Gastrocnemius medialis (tissue), 4 donors: Measurements from ENCODE around the gene SORT1. TPM values are rescaled to one million over a fixed set of nuclear protein-coding genes. Genes with fewer than 3 reads are reported as not detected.
"Not testable (repeated sequence)": the region's sequence is repeated elsewhere in the genome, so short reads cannot be mapped to it uniquely, and the experiment has no call there.

Source experiments
- ATAC-seq, 2 donors: fragments of 150-250 bp; one replicate each; pipeline ENCODE4 v1.9.1; 2016
- DNase-seq, 2 donors: peaks; one replicate each; pipeline ENCODE4 v3.0.0-alpha.2; 2019
- H3K27ac ChIP-seq, 4 donors: fragments of 200-600 bp; sonication (generic); 1 replicate in 1 of 4; 2 replicates in 3 of 4; pipeline ENCODE4 v1.5.1; 2016 to 2018; ENCODE audit warnings: mild to moderate bottlenecking in 2 of 4, moderate library complexity in 1 of 4
- H3K27me3 ChIP-seq, 3 donors: fragments of 200-600 bp; sonication (generic) in 2 of 3; 1 replicate in 1 of 3; 2 replicates in 2 of 3; pipeline versions ENCODE4 v1.5.1 to v1.6.0; 2016 to 2019; ENCODE audit warnings: mild to moderate bottlenecking in 1 of 3, moderate library complexity in 1 of 3
- H3K36me3 ChIP-seq, 2 donors: fragments of 200-600 bp; sonication (generic) in 1 of 2; one replicate each; pipeline ENCODE4 v1.5.1; 2017 to 2018
- H3K4me1 ChIP-seq, 2 donors: fragments of 200-600 bp; sonication (generic) in 1 of 2; one replicate each; pipeline ENCODE4 v1.5.1; 2016 to 2017; ENCODE audit warnings: mild to moderate bottlenecking in 2 of 2
- H3K4me3 ChIP-seq, 4 donors: fragments of 200-600 bp; sonication (generic) in 3 of 4; 1 replicate in 1 of 4; 2 replicates in 3 of 4; pipeline ENCODE4 v1.5.1; 2016 to 2019; ENCODE audit warnings: mild to moderate bottlenecking in 2 of 4
- H3K9me3 ChIP-seq, 3 donors: fragments of 200-600 bp; sonication (generic) in 2 of 3; 1 replicate in 1 of 3; 2 replicates in 2 of 3; pipeline ENCODE4 v1.5.1; 2016 to 2019
- POLR2A ChIP-seq, 2 donors: fragments of 450-650 bp; IDR thresholded peaks; one replicate each; pipeline ENCODE4 v1.6.1; 2017; ENCODE audit warnings: antibody characterized with exemption in 2 of 2, mild to moderate bottlenecking in 2 of 2, moderate library complexity in 2 of 2
- in situ Hi-C, 4 donors: fragments of 200-750 bp; cut with MboI; loops; one replicate each; pipeline versions ENCODE4 v1.15.0 to v1.8.0; 2017; ENCODE audit warnings: low sequenced_read_pairs in 4 of 4
- intact Hi-C: fragments of 100-400 bp; cut with DNase I; formaldehyde crosslinking; loops from one replicate; pipeline ENCODE4 v1.15.1; 2023; ENCODE audit warnings: low total_unique reads
- total RNA-seq, 4 donors: library from RNA; depleted of rRNA; stranded (reverse); fragments of >200 nt; gene quantifications; one replicate each; pipeline versions ENCODE4 v1.1.0 to v1.2.3, GENCODE V29; 2016
- TF ChIP-seq, protein P1 (sequence below), 5 experiments: fragments of 450-650 bp in 3 of 5; fragments of 200-600 bp in 2 of 5; sonication (generic) in 2 of 5; IDR thresholded peaks in 4 of 5; conservative IDR thresholded peaks in 1 of 5; 1 replicate in 4 of 5; 2 replicates in 1 of 5; pipeline ENCODE4 v1.5.1; 2016 to 2019; ENCODE audit warnings: antibody characterized with exemption in 5 of 5, mild to moderate bottlenecking in 3 of 5, moderate library complexity in 3 of 5

The SORT1 gene
- total RNA-seq, 4 donors from 2014 or later = 93.7 to 226 (median 190) TPM

DNA sequence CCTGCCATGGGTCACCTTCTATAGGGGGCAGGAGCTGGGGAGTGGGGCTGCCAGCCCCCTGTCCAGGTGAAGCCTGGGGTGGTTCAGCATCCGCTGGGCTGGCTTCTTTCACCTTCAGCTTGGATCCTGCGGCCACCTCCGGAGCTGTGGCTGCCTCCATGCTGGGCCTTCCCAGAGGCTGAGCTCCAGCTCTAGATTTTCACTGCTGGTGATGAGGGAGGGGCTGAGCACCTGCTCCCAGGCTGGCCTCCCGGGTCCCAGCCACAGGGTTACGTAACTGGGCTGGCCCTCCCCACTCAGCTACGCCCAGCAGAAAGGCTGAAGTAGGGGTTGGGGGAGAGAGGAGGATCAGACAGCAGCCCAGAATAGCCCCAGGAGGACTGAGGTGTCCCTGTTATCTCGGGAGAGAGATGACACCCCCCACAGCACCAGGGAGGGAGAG lies 90.9 kb downstream of the SORT1 start, which contains the start of gene MYBPHL:
Gene MYBPHL (minus strand): TSS at position 180 of the 442 bp plus-strand sequence. CDS start 20 bp downstream, at position 160.
- Histone ChIP-seq H3K36me3 (peaks cover 0 to 30% of the 10 kb centered on the region in 2 donors), H3K27ac (peak within 1 kb of the TSS in 3 of 4 donors; percentile 52 to 74 (median 58)), H3K27me3 (no peaks in the 10 kb centered on the region), H3K9me3 (no peaks in the 10 kb centered on the region), H3K4me3 (no peak within 1 kb of the TSS), H3K4me1 (peaks cover 20 to 49% of the 10 kb centered on the region in 2 donors)
- intact Hi-C loops = no loop called here
- DNase-seq (no peak), ATAC-seq (no peak)
- TF ChIP-seq POLR2A (IDR thresholded peaks at IDR 0.05) = no peak
- TF ChIP-seq, protein P1, sequence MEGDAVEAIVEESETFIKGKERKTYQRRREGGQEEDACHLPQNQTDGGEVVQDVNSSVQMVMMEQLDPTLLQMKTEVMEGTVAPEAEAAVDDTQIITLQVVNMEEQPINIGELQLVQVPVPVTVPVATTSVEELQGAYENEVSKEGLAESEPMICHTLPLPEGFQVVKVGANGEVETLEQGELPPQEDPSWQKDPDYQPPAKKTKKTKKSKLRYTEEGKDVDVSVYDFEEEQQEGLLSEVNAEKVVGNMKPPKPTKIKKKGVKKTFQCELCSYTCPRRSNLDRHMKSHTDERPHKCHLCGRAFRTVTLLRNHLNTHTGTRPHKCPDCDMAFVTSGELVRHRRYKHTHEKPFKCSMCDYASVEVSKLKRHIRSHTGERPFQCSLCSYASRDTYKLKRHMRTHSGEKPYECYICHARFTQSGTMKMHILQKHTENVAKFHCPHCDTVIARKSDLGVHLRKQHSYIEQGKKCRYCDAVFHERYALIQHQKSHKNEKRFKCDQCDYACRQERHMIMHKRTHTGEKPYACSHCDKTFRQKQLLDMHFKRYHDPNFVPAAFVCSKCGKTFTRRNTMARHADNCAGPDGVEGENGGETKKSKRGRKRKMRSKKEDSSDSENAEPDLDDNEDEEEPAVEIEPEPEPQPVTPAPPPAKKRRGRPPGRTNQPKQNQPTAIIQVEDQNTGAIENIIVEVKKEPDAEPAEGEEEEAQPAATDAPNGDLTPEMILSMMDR (IDR thresholded peaks at IDR 0.05 in 4 of 5, conservative IDR thresholded peaks at IDR 0.05 in 1 of 5) = no peak
- in situ Hi-C loops = no loop called here

DNA sequence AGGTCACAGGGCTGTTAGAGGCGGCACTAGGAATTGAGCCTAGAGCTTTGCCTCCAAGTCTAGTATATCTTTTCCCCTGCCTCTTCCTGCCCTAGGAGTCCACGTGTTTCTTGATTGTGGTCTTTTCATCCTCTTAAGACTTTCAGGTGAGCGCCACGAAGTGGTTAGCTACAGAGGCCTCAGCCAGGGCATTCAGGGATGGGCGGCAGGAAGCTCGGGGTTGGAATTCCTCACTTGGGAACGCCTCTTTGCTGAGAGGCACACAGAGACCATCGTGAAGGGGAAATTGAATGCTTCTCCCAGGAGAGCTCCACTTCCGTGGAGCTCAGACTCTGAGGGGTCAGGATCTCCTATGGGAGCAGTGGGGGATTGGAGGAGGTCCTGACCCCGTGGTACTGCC lies 91.7 kb downstream of the SORT1 start:
- Histone ChIP-seq H3K27ac (peak overlapping the region in 3 of 4 donors; percentile 8 to 74 (median 47)), H3K36me3 (peaks cover 0 to 21% of the 10 kb centered on the region in 2 donors), H3K4me1 (peaks cover 20 to 49% of the 10 kb centered on the region in 2 donors)
- ATAC-seq, intact Hi-C loops, in situ Hi-C loops, H3K4me3 ChIP-seq, H3K27me3 ChIP-seq, H3K9me3 ChIP-seq, DNase-seq: not testable (repeated sequence)

DNA sequence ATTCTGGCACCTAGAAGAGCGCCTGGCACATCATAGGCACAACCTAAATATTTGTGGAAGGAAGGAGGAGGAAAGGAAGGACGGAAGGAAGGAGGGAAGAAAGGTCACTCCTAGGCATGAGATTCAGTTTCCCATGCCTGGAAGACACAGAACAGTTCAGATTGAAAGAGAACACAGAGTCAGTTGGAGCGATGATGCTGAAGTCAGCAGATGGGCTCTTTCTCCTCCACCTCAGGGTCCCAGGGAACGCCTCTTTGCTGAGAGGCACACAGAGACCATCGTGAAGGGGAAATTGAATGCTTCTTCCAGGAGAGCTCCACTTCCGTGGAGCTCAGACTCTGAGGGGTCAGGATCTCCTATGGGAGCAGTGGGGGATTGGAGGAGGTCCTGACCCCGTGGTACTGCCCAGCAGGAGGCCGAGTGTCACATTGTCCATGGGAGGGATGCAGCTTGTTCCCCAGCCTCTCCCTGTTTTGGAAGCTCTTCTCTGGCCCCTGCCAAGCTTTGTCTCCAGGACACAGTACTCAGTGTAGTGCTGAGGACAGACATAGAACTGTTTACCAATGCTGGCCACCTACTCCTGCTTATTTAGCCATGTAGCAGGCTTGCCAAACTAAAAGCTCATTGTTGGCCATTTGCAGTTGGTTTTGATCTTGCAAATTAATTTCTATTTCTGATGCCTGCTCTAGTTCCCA lies 93.3 kb downstream of the SORT1 start:
- Histone ChIP-seq H3K27ac (peak overlapping the region in 3 of 4 donors; percentile 1 to 74 (median 47)), H3K36me3 (peaks cover 0 to 6% of the 10 kb centered on the region in 2 donors), H3K4me1 (peaks cover 24 to 60% of the 10 kb centered on the region in 2 donors), H3K4me3 (no peak overlapping the region), H3K27me3 (no peaks in the 10 kb centered on the region), H3K9me3 (no peaks in the 10 kb centered on the region)
- no peak for TF ChIP-seq POLR2A (IDR thresholded peaks at IDR 0.05)
- TF ChIP-seq, protein P1 (IDR thresholded peaks at IDR 0.05 in 4 of 5, conservative IDR thresholded peaks at IDR 0.05 in 1 of 5) = no peak
- intact Hi-C loops (loop anchor here (5.0 kb wide), 1 partner anchor 48 kb away; no protein-coding TSS in a partner anchor), in situ Hi-C loops (no loop called here)
- DNase-seq (no peak), ATAC-seq (peak; percentile 25 to 54)

DNA sequence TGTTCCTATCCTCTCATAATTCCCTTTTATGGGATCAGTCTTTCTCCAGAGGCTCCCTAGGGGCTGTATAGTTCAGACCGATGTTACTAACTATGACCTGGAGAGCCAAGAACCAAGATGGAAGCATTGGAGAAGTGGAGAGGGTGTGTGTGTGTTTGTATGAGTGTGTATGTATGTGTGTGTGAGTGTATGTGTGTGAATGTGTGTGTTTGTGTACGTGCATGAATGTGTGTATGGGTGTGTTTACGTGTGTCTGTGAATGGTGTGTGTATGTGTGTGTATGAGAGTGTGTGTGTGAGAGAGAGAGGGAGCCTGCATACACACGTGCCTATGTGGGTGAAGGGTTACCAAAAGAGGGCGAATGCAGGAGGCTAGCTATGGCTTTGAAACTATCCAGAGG lies 95.8 kb downstream of the SORT1 start:
- in situ Hi-C loops (no loop called here), intact Hi-C loops (loop anchor here (5.0 kb wide), 1 partner anchor 50 kb away; no protein-coding TSS in a partner anchor)
- Histone ChIP-seq H3K4me1 (peaks cover 24 to 47% of the 10 kb centered on the region in 2 donors), H3K36me3 (no peaks in the 10 kb centered on the region), H3K4me3 (no peak overlapping the region), H3K27ac (no peak overlapping the region), H3K27me3 (no peaks in the 10 kb centered on the region), H3K9me3 (no peaks in the 10 kb centered on the region)
- ATAC-seq = no peak
- TF ChIP-seq, protein P1 (IDR thresholded peaks at IDR 0.05 in 4 of 5, conservative IDR thresholded peaks at IDR 0.05 in 1 of 5) = no peak
- no peak for TF ChIP-seq POLR2A (IDR thresholded peaks at IDR 0.05)
- no peak for DNase-seq

DNA sequence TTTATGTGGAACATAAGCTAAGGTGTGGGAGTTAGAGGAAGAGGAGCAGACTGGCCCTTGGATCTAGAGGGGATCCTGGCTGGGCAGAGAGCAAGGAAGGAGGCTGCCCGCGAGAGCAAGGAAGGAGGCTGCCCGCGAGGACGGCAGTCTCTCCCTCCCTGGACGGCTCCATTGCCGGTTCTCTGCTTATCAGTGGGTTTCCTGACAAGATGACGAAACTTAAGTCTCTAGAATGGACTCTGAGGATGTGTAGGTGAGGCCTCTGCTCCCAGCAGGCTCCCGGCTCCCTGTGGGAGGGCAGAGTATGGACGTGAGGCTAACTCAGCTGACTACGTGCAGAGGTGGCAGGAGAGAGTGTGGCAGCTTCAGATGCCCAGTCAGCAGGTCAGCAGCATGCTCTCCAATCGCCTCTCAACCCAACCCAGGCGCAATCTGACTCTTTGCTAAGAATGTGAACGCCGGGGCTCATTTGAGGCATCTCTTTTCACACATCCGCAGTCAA lies 97.0 kb downstream of the SORT1 start:
- ATAC-seq (no peak), DNase-seq (no peak)
- Histone ChIP-seq H3K4me3 (no peak overlapping the region), H3K27me3 (peaks cover 0 to 6% (median 0%) of the 10 kb centered on the region in 3 donors), H3K27ac (no peak overlapping the region), H3K36me3 (no peaks in the 10 kb centered on the region), H3K9me3 (no peaks in the 10 kb centered on the region), H3K4me1 (peaks cover 21 to 36% of the 10 kb centered on the region in 2 donors)
- TF ChIP-seq, protein P1 (IDR thresholded peaks at IDR 0.05 in 4 of 5, conservative IDR thresholded peaks at IDR 0.05 in 1 of 5) = no peak
- no peak for TF ChIP-seq POLR2A (IDR thresholded peaks at IDR 0.05)
- intact Hi-C loops (loop anchor here (5.0 kb wide), 1 partner anchor 52 kb away; no protein-coding TSS in a partner anchor), in situ Hi-C loops (no loop called here)
